OCI-M2 (cell line): Measurements from ENCODE around the gene SEMA5B.

Experiments used
- DNase-seq: peaks from one replicate; lab custom pipeline; 2025; ENCODE audit not compliant: unreplicated experiment; lab: John Stamatoyannopoulos, UW

Gene SEMA5B

GRCh38 chr3:122947738-122948137 is 79.8 kb downstream of the SEMA5B start:
- DNase-seq: no peak

GRCh38 chr3:122947196-122947595 is 80.4 kb downstream of the SEMA5B start:
- no peak for DNase-seq

GRCh38 chr3:122946185-122946584 is 81.4 kb downstream of the SEMA5B start:
- DNase-seq: no peak

- DNase-seq: no peak
Observed at GRCh38 chr3:122945230-122945629, 82.3 kb downstream of the SEMA5B start.

- DNase-seq: no peak
Observed at GRCh38 chr3:122944671-122945161, 82.8 kb downstream of the SEMA5B start.

GRCh38 chr3:122943828-122944190 is 83.8 kb downstream of the SEMA5B start:
- DNase-seq: no peak

GRCh38 chr3:122942937-122943827 is 84.4 kb downstream of the SEMA5B start:
- DNase-seq: no peak

- DNase-seq: no peak
Observed at GRCh38 chr3:122942239-122942638, 85.3 kb downstream of the SEMA5B start.

GRCh38 chr3:122941228-122942206 is 86.0 kb downstream of the SEMA5B start:
- no peak for DNase-seq

GRCh38 chr3:122940628-122941086 is 86.9 kb downstream of the SEMA5B start:
- DNase-seq: no peak

GRCh38 chr3:122938783-122939425 is 88.7 kb downstream of the SEMA5B start:
- DNase-seq: no peak

GRCh38 chr3:122937745-122938144 is 89.8 kb downstream of the SEMA5B start:
- DNase-seq: no peak

GRCh38 chr3:122936986-122937385 is 90.6 kb downstream of the SEMA5B start:
- no peak for DNase-seq

- DNase-seq: no peak
Observed at GRCh38 chr3:122936335-122936734, 91.2 kb downstream of the SEMA5B start.

GRCh38 chr3:122934251-122934650 is 93.3 kb downstream of the SEMA5B start:
- no peak for DNase-seq

- DNase-seq: no peak
Observed at GRCh38 chr3:122932251-122932967, 95.2 kb downstream of the SEMA5B start.

GRCh38 chr3:122931636-122932035 is 95.9 kb downstream of the SEMA5B start:
- DNase-seq: no peak

GRCh38 chr3:122930063-122930997 is 97.2 kb downstream of the SEMA5B start:
- DNase-seq: no peak
